Measurements from ENCODE around the gene DRG2.

DNA sequence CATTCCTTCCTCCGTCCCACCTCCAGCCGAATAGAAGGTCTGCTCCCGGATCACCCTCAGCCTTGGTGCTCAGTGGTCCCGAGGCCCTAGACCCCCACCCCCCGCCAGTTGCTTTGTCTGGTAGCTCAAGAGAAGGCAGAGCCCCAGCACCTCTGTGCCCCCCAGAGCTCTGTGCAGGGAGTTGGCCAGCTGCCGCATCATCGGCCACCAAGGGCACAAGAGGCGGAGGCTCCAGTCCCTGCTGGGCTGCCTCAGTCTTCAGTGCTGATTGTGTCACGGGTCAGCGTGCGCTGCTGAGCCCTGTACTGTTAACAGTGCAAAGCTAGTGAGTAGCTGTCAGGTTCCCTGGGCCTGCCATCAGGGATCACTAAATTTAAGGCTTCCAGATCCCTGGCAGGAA is 22.2 kb upstream of the DRG2 start:
- TF ChIP-seq GATA2 (IDR thresholded peaks at IDR 0.05; ENCODE audit: low read depth, low read length), result no peak
- no peak for TF ChIP-seq GATA3 (IDR thresholded peaks at IDR 0.05; ENCODE audit: low read depth, low read length)
